ENCODE data around the gene RBMS3.
"Not testable (repeated sequence)": the region's sequence is repeated elsewhere in the genome, so short reads cannot be mapped to it uniquely, and the experiment has no call there.

Gene RBMS3

GRCh38 chr3:29440413-29441305 lies 159.8 kb downstream of the RBMS3 start:
- DNase-seq = no peak

- no peak for DNase-seq
Measured at GRCh38 chr3:29441422-29441821, 160.6 kb downstream of the RBMS3 start.

- DNase-seq = no peak
Measured at GRCh38 chr3:29447946-29448627, 167.2 kb downstream of the RBMS3 start.

- no peak for DNase-seq
Measured at GRCh38 chr3:29451920-29452319, 171.0 kb downstream of the RBMS3 start.

- DNase-seq = no peak
Measured at GRCh38 chr3:29452934-29453283, 172.0 kb downstream of the RBMS3 start.

- DNase-seq = no peak
Measured at GRCh38 chr3:29453284-29454001, 172.6 kb downstream of the RBMS3 start.

GRCh38 chr3:29454161-29454611 lies 173.3 kb downstream of the RBMS3 start:
- no peak for DNase-seq

- no peak for DNase-seq
Measured at GRCh38 chr3:29456901-29457300, 176.0 kb downstream of the RBMS3 start.

- no peak for DNase-seq
Measured at GRCh38 chr3:29463304-29463703, 182.4 kb downstream of the RBMS3 start.

- no peak for DNase-seq
Measured at GRCh38 chr3:29465836-29466235, 185.0 kb downstream of the RBMS3 start.

GRCh38 chr3:29466442-29466841 lies 185.6 kb downstream of the RBMS3 start:
- no peak for DNase-seq

GRCh38 chr3:29468187-29468586 lies 187.3 kb downstream of the RBMS3 start:
- no peak for DNase-seq

GRCh38 chr3:29473481-29474170 lies 192.8 kb downstream of the RBMS3 start:
- not testable (repeated sequence) for DNase-seq

GRCh38 chr3:29475305-29475840 lies 194.5 kb downstream of the RBMS3 start:
- DNase-seq = no peak

GRCh38 chr3:29475854-29476253 lies 195.0 kb downstream of the RBMS3 start:
- DNase-seq = no peak

GRCh38 chr3:29478611-29479010 lies 197.7 kb downstream of the RBMS3 start:
- no peak for DNase-seq

GRCh38 chr3:29481249-29481648 lies 200.4 kb downstream of the RBMS3 start:
- no peak for DNase-seq

- no peak for DNase-seq
Measured at GRCh38 chr3:29481969-29482767, 201.3 kb downstream of the RBMS3 start.

GRCh38 chr3:29484633-29485032 lies 203.8 kb downstream of the RBMS3 start:
- DNase-seq = no peak

GRCh38 chr3:29486096-29486495 lies 205.2 kb downstream of the RBMS3 start:
- no peak for DNase-seq

- no peak for DNase-seq
Measured at GRCh38 chr3:29486917-29487316, 206.0 kb downstream of the RBMS3 start.

- no peak for DNase-seq
Measured at GRCh38 chr3:29488922-29489321, 208.1 kb downstream of the RBMS3 start.

Measured in stimulated activated naive CD4-positive, alpha-beta T cell (primary cell).